Urothelium cell line (cell line): ENCODE data around the gene OR52D1.
A peak's percentile ranks its signal among the peaks of the same experiment; 100 is the strongest.

Experiments used
- DNase-seq: peaks from one replicate; pipeline ENCODE4 v3.0.0; 2011; ENCODE audit warnings: low spot score, mixed read lengths
- FAIRE-seq: peaks from 2 replicates; lab custom pipeline; 2011; peaks lifted over from hg19 to GRCh38; lab: Jason Lieb, UNC

Gene OR52D1

DNA sequence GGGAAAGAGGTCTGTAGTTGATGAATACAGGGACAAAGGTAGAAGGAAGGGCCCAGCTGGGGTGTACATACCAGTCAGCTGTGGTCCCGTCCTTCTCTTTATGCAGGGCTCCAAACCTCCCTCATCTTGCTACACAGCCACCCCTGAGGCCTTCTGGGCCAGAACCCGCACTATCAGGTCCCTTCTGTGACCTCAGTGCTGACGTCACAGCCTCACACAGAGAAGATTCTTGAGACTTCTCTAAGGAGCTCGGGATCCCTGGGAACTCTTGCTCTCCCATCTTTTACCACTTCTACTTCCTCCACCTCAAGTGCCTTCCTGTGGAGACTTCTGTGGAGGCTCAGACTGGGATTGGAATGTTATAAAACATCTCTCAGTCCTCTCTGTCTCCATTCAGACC, 21.3 kb downstream of the OR52D1 start, which contains the start of gene UBQLN3:
TSS of gene UBQLN3 (minus strand) at position 155 of the 400 bp plus-strand sequence. CDS start 399 bp downstream, outside the sequence.
- no peak for DNase-seq
- FAIRE-seq: no peak

DNA sequence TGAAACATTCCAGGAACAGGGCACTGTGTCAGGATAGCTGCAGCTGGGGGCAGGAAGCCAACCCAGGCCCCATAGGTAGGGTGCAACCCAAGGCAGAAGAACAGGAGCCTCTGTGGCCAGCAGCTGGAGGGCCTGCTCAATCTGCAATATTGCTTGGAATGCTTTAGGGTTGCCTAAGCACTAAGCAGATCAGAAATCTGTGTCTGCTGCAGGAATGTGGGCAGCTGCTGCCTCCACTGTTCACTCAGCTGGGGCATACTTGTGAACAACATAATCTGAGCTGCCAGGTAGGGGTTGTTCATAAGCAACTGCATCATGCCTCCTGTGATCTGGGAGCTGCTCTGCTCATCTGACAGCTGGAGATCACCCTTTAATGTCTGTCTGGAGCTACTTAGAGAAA, 26.4 kb downstream of the OR52D1 start:
- no peak for FAIRE-seq

DNA sequence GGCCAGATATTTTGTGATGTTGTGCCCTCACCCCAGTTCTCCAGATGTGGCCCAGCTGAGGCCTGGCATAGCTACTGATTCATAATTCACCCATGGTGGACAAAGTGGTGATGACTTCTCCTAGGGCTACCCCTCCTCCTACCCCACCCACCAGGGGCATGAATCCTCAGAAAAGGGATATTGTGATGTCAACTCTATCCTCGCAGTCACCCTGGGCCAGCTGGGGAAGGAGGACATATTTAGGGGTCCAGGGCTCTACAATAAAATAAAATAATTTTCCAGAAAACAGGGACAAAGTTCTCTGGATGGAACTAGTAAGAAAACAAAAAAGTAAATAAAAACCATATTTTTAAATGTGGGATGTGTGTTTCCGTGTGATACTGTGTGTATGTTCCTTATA, 28.1 kb downstream of the OR52D1 start, which contains the start of gene UBQLNL:
TSS of gene UBQLNL (minus strand) at position 101 of the 400 bp plus-strand sequence. CDS start 258 bp downstream, outside the sequence.
- DNase-seq (no peak), FAIRE-seq (no peak)

More for the DNA sequence above, 26.4 kb downstream of the OR52D1 start:
- no peak for DNase-seq

DNA sequence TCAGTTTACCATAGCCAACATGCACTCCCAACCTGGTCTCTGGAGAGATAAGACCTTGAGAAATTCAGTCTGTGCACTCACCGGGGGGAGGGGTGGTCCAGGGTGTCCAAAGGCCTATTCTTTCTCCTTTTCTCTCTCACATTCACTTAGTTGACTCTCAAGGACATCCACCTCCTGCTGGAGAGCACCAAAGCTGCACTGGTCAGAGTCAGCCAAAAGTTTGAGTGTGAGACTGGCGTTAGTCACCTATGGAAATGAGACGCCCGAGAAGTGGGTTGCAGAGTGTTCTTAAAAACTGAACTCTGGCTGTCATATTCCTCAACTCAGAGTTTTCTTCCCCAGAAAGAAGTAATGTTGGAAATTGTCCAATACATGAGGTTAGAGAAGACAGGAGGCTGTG, 33.1 kb downstream of the OR52D1 start:
- FAIRE-seq (no peak), DNase-seq (no peak)

DNA sequence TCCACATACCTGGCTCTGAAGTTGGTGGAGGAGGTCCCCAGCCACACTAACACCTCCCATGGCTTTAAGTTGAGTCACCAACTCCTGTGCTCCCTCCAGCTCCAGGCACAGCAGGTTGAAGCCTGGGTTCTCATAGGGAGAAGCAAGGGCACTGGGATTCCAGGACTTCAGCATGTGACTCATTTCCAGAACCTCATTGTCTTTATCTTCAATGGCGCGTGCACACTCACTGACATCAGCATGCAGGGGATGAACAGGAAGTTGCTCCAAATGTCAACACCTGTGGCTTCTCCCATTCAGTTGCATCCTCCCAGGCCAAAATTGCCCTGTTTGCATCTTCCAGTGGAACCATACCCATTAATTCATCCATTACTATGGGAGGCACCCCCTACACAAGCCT, 33.8 kb downstream of the OR52D1 start:
- DNase-seq: peak; percentile 22
- no peak for FAIRE-seq

DNA sequence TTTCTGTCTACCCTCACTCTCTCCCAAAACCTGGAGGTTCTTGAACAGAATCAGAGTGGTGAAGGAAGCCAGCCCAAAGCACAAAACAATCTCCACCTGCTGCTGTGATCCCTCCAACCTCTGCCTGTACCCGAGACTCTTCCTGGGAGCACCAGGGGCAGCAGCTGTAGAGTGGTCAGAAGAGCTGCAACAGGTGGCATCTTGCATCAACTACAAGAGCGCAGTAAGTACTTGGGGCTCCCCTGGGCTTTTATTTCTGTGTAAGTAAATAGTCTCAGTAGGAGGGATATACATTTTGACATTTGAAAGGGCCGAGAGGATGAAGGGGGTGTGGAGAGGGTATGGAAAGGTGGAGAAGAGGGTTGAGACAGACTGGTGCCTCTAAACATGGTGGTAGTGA, 36.3 kb downstream of the OR52D1 start:
- no peak for FAIRE-seq
- DNase-seq: no peak

DNA sequence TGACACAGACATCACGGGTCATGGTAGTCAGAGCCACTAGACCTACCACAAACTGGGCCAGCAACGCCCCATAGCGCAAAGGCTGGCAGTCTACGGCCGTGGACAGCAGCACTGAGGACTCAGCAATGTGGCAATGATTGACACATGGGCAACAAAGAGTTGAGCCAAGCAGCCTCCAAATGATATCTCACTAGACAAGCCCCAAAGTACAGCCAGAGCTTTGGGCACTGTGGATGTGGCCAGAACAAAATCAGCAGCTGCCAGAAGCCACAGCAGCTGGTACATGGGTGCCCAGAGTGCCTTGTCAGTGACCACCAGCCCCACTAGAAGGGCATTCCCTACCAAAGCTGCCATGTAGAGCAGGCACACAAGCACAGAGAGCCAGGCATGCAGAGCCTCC, 39.2 kb downstream of the OR52D1 start:
- no peak for FAIRE-seq
- DNase-seq: no peak

DNA sequence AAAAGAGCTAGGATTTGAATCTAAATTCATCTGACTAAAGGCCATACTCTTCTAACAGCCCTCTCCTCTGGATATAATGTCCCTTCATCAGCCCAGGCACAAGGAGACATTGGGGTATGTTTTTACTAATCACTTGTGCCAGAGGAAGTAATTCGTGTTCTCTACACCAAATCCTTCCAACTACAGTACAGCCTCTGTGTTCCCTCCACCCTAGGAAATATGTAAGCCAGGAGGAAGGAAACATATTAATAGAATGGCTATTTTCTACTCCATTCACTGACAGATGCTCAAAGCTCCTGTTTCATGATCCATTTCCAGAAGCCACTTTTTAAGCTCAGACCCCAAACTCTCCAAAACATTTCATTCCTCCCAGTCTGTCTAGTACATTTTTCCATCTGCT, 40.0 kb downstream of the OR52D1 start:
- FAIRE-seq (no peak), DNase-seq (no peak)

DNA sequence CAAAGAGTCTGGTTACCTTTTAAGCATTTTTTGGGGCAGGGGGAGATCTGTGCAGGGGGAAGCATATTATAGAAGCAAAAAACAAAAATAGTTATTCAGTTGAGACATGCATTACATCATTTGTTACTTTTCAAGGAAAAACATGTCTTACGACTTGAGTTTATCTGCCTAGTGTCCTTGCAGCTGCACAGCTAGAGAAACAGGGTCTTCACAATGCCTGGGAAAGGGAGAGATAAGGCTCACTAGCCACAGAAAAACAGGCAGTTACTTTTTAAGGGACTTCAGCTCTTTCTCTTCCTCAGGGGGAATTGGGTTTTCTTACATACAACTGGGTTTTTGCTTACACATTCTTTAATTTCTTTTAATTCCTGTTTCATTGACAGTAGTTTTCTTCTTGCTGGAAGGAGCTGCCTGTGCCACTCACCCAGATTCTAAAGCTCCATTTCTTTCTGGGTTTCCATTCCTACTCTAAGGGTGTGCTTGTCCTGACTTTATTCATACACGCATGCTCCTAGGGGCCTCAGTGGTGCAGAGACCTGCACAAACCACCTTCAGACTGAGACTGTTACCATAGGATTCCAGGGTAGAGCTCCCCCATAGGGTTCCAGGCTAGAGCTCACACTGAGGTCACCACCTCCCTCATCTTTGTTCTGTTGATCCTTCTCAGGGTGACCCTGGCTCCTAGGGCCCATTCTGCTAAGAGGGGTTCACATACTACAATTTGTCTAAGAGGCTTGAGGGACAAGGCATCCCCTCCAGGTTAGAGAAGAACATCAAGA, 42.8 kb downstream of the OR52D1 start:
- FAIRE-seq: no peak
- DNase-seq: no peak

DNA sequence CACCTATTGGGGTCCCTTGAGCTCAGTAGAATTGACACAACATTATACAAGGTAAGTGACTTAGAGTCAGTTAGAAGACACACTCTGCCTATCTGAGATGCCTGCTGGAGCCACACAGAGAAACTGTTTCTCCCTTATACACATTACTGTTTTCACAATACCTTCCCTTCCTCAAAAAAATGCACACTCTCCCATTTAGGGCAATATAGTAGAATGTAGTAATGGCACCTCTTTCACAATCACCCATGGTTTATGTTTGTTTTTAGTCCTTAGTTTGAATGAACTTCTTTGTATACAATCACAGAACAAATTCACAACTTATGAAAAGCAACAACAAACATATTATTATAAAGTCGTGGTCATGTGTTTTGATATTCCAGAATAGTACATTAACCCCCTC, 45.6 kb downstream of the OR52D1 start:
- DNase-seq (no peak), FAIRE-seq (no peak)

DNA sequence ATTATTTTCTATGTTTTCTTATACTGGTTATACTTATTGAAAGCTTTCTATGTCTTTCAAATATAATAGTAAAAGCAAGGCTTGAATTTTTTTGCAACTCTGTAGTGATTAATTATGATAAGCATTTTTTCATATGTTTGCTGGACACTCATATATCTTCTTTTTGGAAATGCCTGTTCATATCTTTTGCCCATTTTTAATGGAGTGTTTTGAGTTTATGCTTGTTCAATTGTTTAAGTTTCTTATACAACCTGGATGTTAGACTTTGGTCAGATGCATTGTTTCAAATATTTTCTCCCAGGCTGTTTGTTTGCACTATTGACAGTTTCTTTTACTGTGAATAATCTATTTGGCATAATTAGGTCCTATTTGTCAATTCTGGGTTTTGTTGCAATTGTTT, 48.0 kb downstream of the OR52D1 start:
- DNase-seq (no peak), FAIRE-seq (no peak)
